Body of pancreas (tissue), 4 donors: ENCODE results near the gene ZNF384. TPM values are rescaled to one million over a fixed set of nuclear protein-coding genes. Genes with fewer than 3 reads are reported as not detected.
A peak's percentile ranks its signal among the peaks of the same experiment; 100 is the strongest.

Experiments used
- ATAC-seq: fragments of 150-250 bp; one replicate; pipeline ENCODE4 v1.9.1; 2016
- DNase-seq, 4 donors: peaks; one replicate each; pipeline ENCODE4 v3.0.0-alpha.2; 2019
- H3K27ac ChIP-seq, 4 donors: fragments of 200-600 bp; sonication (generic); 1 replicate in 3 of 4; 2 replicates in 1 of 4; pipeline versions ENCODE4 v1.5.1 to v1.6.1; 2016 to 2019; ENCODE audit warnings: mild to moderate bottlenecking in 1 of 4, mixed read lengths in 1 of 4, moderate library complexity in 1 of 4
- H3K27me3 ChIP-seq, 2 donors: fragments of 200-600 bp; sonication (generic); one replicate each; pipeline ENCODE4 v1.6.0; 2016; ENCODE audit warnings: mild to moderate bottlenecking in 1 of 2
- H3K36me3 ChIP-seq, 2 donors: fragments of 200-600 bp; sonication (generic); replicated peaks in 1 of 2; 2 replicates each; pipeline ENCODE4 v1.5.1; 2016; ENCODE audit warnings: low read depth in 2 of 2; ENCODE audit not compliant: insufficient read depth in 1 of 2
- H3K4me1 ChIP-seq: fragments of 200-600 bp; sonication (generic); one replicate; pipeline ENCODE4 v1.6.0; 2016
- H3K4me3 ChIP-seq, 2 donors: fragments of 200-600 bp; sonication (generic); 1 replicate in 1 of 2; 2 replicates in 1 of 2; pipeline ENCODE4 v1.5.1; 2016 to 2019
- H3K9me3 ChIP-seq, 3 donors: fragments of 200-600 bp; sonication (generic); 1 replicate in 2 of 3; 2 replicates in 1 of 3; pipeline ENCODE4 v1.5.1; 2016
- CTCF ChIP-seq, 7 experiments: fragments of 450-650 bp in 4 of 7; fragments of 200-600 bp in 3 of 7; sonication (generic) in 3 of 7; IDR thresholded peaks; one replicate each; pipeline ENCODE4 v1.5.1; 2016 to 2019; ENCODE audit warnings: antibody characterized with exemption in 7 of 7
- POLR2A ChIP-seq, 3 donors: fragments of 450-650 bp; IDR thresholded peaks; one replicate each; pipeline ENCODE4 v1.6.1; 2016; ENCODE audit warnings: antibody characterized with exemption in 3 of 3, mild to moderate bottlenecking in 2 of 3
- WGBS, 2 donors: methylation state at CpG; one replicate each; pipeline ENCODE4 v1.1.5; 2017; 5-methylcytosine and 5-hydroxymethylcytosine counted together
- intact Hi-C: fragments of 100-400 bp; cut with DNase I; formaldehyde crosslinking; loops from one replicate; pipeline ENCODE4 v1.15.1; 2023
- total RNA-seq, 2 donors: library from RNA; depleted of rRNA; stranded (reverse); fragments of >200 nt; gene quantifications; one replicate each; pipeline ENCODE4 v1.1.0, GENCODE V29; 2016

Gene ZNF384
- total RNA-seq, 2 donors from 2014 or later: 20.0 to 25.4 TPM

GRCh38 chr12:6643569-6644256 lies 45.5 kb downstream of the ZNF384 start:
- no peak for ATAC-seq
- peak in 1 of 4 donors; percentile 48 for DNase-seq
- intact Hi-C loops: no loop called here
- 78 to 85% methylated on average over 6 of the region's 6 CpGs for WGBS, 2 donors
- Histone ChIP-seq H3K4me3 (no peak overlapping the region), H3K27me3 (no peaks in the 10 kb centered on the region), H3K27ac (peak overlapping the region in 2 of 4 donors; percentile 12 to 47), H3K36me3 (no peaks in the 10 kb centered on the region), H3K9me3 (no peaks in the 10 kb centered on the region), H3K4me1 (peaks cover 10% of the 10 kb centered on the region)
- TF ChIP-seq CTCF (IDR thresholded peaks at IDR 0.05) (no peak), POLR2A (IDR thresholded peaks at IDR 0.05) (no peak)

DNA sequence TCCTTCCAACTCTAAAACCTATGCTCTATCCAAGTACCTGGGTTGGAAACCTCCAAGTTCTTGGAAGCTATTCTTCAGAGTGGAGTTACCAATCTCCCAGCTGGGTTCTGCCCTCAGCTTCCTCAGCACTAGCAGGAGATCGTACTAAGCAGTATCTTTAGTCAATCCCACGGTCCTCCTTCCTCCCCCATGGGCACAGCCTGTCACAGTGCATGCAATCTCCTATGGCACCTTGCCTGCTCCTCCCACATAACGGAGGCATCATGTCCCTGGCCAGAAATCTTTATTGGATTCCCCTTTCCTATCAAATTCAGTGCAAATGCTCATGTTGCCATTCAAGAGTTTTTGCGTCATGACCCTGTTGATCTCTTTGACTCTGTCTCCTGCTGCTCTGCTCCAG lies 48.0 kb downstream of the ZNF384 start:
- Histone ChIP-seq H3K4me3 (no peak overlapping the region), H3K27ac (no peak overlapping the region), H3K27me3 (no peaks in the 10 kb centered on the region), H3K4me1 (no peaks in the 10 kb centered on the region), H3K36me3 (no peaks in the 10 kb centered on the region), H3K9me3 (no peaks in the 10 kb centered on the region)
- ATAC-seq: no peak
- no peak for TF ChIP-seq CTCF (IDR thresholded peaks at IDR 0.05)
- TF ChIP-seq POLR2A (IDR thresholded peaks at IDR 0.05): no peak
- no peak for DNase-seq
- 52 to 58% methylated on average over 4 of the region's 4 CpGs for WGBS, 2 donors
- intact Hi-C loops: no loop called here

- intact Hi-C loops: no loop called here
- TF ChIP-seq POLR2A (IDR thresholded peaks at IDR 0.05) (no peak), CTCF (IDR thresholded peaks at IDR 0.05) (no peak)
- WGBS, 2 donors: 72 to 84% methylated on average over 4 of the region's 4 CpGs
- H3K9me3 ChIP-seq: no peaks in the 10 kb centered on the region
- no peaks in the 10 kb centered on the region for H3K36me3 ChIP-seq
- no peak overlapping the region for H3K4me3 ChIP-seq
- H3K4me1 ChIP-seq: no peaks in the 10 kb centered on the region
- H3K27ac ChIP-seq: no peak overlapping the region
- DNase-seq (no peak), ATAC-seq (no peak)
- no peaks in the 10 kb centered on the region for H3K27me3 ChIP-seq
These were observed 48.7 kb downstream of the ZNF384 start for GRCh38 chr12:6640497-6640896.

DNA sequence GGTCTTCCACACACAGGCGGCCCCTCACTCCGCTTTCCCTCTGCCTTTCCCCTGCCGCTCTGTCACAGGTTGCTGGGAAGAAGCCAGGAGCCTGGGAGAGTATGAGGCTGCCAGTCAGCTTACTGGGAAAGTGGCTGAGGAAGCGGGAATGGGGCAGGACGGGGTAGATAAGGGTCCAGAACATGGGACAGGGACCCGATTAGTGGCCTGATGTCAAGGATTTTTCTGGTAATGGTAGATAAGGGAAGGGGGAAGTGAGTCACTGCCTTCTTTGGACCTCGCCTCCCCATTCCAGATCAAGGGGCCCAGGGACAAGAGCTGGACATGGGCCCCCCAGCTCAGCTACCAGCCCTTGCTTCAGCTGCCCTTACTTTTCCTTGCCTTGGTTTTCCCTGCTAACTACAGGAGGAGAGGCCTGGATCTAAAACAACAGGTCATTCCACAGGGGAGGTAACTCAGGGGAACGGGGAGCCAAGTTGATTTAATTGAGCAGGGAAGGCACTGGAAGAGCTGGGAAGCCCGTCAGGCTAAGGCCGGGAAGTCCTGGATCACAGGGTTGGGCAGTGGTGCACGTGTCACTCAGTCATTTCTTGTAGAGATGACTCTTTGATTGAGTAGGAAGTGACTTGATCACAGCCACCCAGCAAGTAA lies 49.9 kb downstream of the ZNF384 start:
- intact Hi-C loops: no loop called here
- Histone ChIP-seq H3K4me3 (no peak overlapping the region), H3K9me3 (no peaks in the 10 kb centered on the region), H3K27me3 (no peaks in the 10 kb centered on the region), H3K27ac (no peak overlapping the region), H3K4me1 (no peaks in the 10 kb centered on the region), H3K36me3 (no peaks in the 10 kb centered on the region)
- no peak for DNase-seq
- TF ChIP-seq CTCF (IDR thresholded peaks at IDR 0.05) (no peak), POLR2A (IDR thresholded peaks at IDR 0.05) (no peak)
- no peak for ATAC-seq
- 58 to 68% methylated on average over 9 to 11 of the region's 11 CpGs for WGBS, 2 donors
